ENCODE measurements around the gene NEAT1. TPM values are rescaled to one million over a fixed set of nuclear protein-coding genes. Genes with fewer than 3 reads are reported as not detected.

NEAT1 gene
- total RNA-seq, 4 donors from 2014 or later: 195 to 1,623 (median 652) TPM

- intact Hi-C loops (cut with DNase I): no loop called here
- peak in 1 of 2 donors; percentile 17 for DNase-seq
- Histone ChIP-seq H3K27ac (peak overlapping the region; percentile 100), H3K27me3 (no peaks in the 10 kb centered on the region), H3K36me3 (no peaks in the 10 kb centered on the region), H3K4me1 (peaks cover 47 to 62% of the 10 kb centered on the region in 2 donors), H3K4me3 (replicated peaks in 1 of 3) (peak overlapping the region; percentile 46 to 88 (median 65)), H3K9me3 (no peaks in the 10 kb centered on the region)
- TF ChIP-seq POLR2A (IDR thresholded peaks at IDR 0.05) (no peak), CTCF (IDR thresholded peaks at IDR 0.05) (no peak)
- 16% methylated on average over 10 of the region's 10 CpGs for WGBS, 2 donors
Measured at GRCh38 chr11:65476632-65477148, 54.1 kb downstream of the NEAT1 start.

DNA sequence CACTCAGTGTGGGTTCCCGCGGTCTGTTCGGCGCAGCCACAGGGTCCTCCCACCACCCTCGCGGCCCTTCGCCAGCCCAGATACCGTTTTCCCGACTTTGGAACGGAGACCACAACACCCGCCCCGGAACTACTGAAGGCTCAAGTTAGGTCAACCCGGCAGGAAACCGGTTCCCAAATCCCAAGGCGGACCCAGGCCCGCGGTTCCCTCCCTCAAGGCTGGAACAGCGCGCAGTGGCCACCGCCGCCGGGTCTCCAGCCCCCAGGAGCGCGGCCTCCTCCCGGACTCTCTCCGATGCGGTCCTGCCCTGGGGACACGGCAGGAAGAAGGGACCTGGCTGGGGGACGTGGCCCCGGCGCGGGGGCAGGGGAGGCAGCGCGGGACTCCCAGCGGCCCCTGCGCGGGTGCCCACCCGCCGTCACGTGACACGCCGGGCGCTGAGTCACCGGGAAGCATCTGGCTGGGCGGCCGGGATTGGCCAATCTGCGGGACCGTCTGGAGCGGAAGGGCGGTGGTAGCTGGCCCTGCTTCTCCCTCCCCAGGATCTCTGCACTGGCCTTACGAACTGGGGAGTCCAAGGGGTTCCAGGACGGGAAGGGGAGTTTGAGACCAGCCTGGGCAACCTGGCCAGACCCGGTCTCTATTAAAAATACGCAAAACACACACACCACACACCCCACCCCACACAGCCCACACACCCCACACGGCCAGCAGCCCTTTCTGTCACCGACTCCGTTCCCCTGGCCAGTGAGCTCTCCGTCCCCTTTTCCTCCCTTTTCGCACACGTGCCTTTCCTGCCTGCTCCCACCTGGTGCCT is 54.8 kb downstream of the NEAT1 start:
- H3K4me3 ChIP-seq (replicated peaks in 1 of 3): peak overlapping the region; percentile 46 to 88 (median 65)
- peak overlapping the region; percentile 100 for H3K27ac ChIP-seq
- no peaks in the 10 kb centered on the region for H3K27me3 ChIP-seq
- H3K36me3 ChIP-seq: no peaks in the 10 kb centered on the region
- peak; percentile 98 for DNase-seq
- peaks cover 40 to 58% of the 10 kb centered on the region in 2 donors for H3K4me1 ChIP-seq
- WGBS, 2 donors: 0 to 1% methylated on average over 24 to 27 of the region's 60 CpGs
- no peak for TF ChIP-seq CTCF (IDR thresholded peaks at IDR 0.05)
- TF ChIP-seq POLR2A (IDR thresholded peaks at IDR 0.05): peak; percentile 61 to 98
- no peaks in the 10 kb centered on the region for H3K9me3 ChIP-seq
- intact Hi-C loops (cut with DNase I): no loop called here

DNA sequence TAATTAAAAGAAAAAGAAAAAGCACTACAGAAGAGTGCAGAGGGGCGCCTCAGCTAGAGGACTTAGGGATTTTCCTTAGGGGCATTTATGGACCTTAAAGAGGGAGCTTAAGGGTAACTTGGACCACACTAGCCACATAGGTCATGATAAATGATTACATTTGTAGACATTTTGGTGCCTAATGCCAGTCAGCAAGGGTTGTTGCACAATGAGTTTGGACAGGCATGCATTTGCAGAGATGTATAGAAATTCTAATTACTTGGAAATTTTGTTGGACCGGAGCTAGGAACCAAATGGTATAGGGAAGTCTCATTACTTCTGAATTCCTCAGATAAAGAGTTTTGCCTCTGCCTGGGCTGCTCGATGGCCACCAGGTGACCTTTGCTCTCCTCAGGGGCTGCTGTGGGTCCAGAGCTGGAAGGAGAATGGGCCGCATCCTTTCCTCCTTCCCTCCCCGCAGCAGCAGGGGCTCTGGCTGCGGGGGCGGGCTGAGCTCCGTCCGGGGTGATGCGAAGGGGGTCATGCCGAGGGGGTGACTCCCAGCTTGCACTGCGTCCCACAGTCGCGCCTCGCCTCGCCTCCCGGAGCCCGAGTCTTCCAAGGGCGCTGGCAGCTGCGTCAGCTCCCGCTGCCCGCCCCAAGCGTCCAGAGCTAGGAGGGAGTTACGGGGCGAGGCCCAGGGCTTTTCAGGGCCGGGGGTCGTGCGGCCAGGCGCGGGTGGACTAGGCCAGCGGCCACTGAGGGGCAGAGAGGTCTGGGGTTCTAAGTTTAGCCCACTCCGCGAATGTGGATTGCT is 56.0 kb downstream of the NEAT1 start:
- Histone ChIP-seq H3K4me1 (peaks cover 30 to 47% of the 10 kb centered on the region in 2 donors), H3K36me3 (no peaks in the 10 kb centered on the region), H3K9me3 (no peaks in the 10 kb centered on the region), H3K27me3 (no peaks in the 10 kb centered on the region), H3K27ac (peak overlapping the region; percentile 100), H3K4me3 (replicated peaks in 1 of 3) (no peak overlapping the region)
- intact Hi-C loops (cut with DNase I): no loop called here
- DNase-seq: peak in 1 of 2 donors; percentile 25
- 48 to 61% methylated on average over 14 to 23 of the region's 33 CpGs for WGBS, 2 donors
- TF ChIP-seq POLR2A (IDR thresholded peaks at IDR 0.05) (no peak), CTCF (IDR thresholded peaks at IDR 0.05) (no peak)

DNA sequence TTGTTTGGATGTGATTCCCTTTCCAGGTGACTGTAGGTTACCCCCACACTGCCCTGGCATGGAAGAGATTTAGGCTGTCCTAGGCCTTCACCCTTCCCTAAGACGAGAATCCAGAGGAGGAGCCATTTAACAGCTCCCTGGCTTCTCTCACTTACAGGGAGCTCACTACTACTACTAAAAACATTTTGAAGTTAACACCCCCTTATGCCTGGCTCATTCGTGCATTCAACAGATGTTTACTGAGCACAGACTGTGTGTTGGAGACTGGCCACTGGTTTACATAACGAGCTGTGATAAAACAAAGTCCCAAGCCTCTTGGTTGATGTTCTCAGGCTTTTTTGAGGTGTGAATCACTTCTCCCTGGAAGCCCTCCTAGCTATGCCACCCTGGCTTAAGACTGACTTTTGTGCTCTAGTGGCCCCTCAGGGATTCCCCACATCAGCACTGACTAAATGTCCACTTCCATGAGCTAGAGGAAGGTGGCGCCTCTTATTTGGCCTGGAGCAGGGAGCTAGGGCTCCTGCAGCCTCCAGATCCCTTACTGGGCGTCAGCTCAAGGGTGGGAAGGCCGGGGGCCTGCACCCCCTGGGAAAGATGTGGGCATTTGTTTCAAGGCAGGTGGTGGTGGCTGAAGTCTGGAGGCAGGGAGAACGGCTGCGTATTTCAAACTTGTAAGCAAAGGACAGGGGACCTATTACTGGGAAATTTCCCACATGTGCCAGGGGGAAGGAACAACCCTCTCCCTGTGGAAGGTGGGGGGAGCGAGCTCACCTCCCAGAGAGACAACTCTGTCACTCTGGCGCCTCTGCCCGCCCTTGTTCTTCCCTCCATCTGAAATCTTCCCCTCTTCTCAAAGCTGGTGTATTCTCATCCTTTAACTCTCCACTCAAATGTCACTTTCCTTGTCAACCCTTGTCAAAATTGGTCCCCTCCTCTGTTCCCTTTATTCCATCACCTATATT is 56.9 kb downstream of the NEAT1 start:
- TF ChIP-seq CTCF (IDR thresholded peaks at IDR 0.05): peak in 3 of 6 experiments; percentile 15 to 26 (median 15)
- peak in 1 of 2 donors; percentile 66 for TF ChIP-seq POLR2A (IDR thresholded peaks at IDR 0.05)
- H3K4me1 ChIP-seq: peaks cover 30 to 45% of the 10 kb centered on the region in 2 donors
- H3K27ac ChIP-seq: peak overlapping the region; percentile 100
- intact Hi-C loops (cut with DNase I): no loop called here
- DNase-seq: peak; percentile 47 to 56
- no peaks in the 10 kb centered on the region for H3K36me3 ChIP-seq
- H3K27me3 ChIP-seq: no peaks in the 10 kb centered on the region
- 54 to 58% methylated on average over 11 of the region's 11 CpGs for WGBS, 2 donors
- H3K9me3 ChIP-seq: no peaks in the 10 kb centered on the region
- H3K4me3 ChIP-seq (replicated peaks in 1 of 3): no peak overlapping the region

All from thyroid gland (tissue), 4 donors.